IMR-90 (cell line): ENCODE results near the gene LIX1.

Experiments used
- MAZ ChIP-seq: IDR thresholded peaks from 2 replicates; pipeline ENCODE4 v1.6.1; 2012; ENCODE audit warnings: low read depth, mild to moderate bottlenecking, low read length, improper control_type of control experiment, moderate library complexity, borderline replicate concordance
- MXI1 ChIP-seq: IDR thresholded peaks from 2 replicates; pipeline ENCODE4 v1.6.1; 2012; ENCODE audit warnings: low read depth, mild to moderate bottlenecking, low read length, moderate library complexity, borderline replicate concordance
- NFE2L2 ChIP-seq: fragments of 150-350 bp; IDR thresholded peaks from 2 replicates; pipeline ENCODE4 v1.6.1; 2016; ENCODE audit warnings: low read depth, mild to moderate bottlenecking, low read length
- POLR2A ChIP-seq: IDR thresholded peaks from 2 replicates; pipeline ENCODE4 v1.6.1; 2012; ENCODE audit warnings: mild to moderate bottlenecking, low read depth, low read length
- TF ChIP-seq, protein P1 (sequence below): conservative IDR thresholded peaks from 2 replicates; pipeline ENCODE4 v1.5.1; 2012; ENCODE audit warnings: mild to moderate bottlenecking, low read depth, low read length, improper control_type of control experiment

GRCh38 chr5:97149709-97150108 lies 7.3 kb upstream of the LIX1 start:
- TF ChIP-seq, protein P1, sequence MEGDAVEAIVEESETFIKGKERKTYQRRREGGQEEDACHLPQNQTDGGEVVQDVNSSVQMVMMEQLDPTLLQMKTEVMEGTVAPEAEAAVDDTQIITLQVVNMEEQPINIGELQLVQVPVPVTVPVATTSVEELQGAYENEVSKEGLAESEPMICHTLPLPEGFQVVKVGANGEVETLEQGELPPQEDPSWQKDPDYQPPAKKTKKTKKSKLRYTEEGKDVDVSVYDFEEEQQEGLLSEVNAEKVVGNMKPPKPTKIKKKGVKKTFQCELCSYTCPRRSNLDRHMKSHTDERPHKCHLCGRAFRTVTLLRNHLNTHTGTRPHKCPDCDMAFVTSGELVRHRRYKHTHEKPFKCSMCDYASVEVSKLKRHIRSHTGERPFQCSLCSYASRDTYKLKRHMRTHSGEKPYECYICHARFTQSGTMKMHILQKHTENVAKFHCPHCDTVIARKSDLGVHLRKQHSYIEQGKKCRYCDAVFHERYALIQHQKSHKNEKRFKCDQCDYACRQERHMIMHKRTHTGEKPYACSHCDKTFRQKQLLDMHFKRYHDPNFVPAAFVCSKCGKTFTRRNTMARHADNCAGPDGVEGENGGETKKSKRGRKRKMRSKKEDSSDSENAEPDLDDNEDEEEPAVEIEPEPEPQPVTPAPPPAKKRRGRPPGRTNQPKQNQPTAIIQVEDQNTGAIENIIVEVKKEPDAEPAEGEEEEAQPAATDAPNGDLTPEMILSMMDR: no peak
- TF ChIP-seq NFE2L2 (no peak), MXI1 (no peak), MAZ (no peak), POLR2A (no peak)
